Mammary epithelial cell (primary cell): ENCODE data around the gene SPAG4.

ENCODE experiments used
- EZH2 ChIP-seq: IDR thresholded peaks from 2 replicates; pipeline ENCODE4 v1.6.1; 2012; ENCODE audit warnings: low read length, inconsistent platforms, borderline replicate concordance
- TF ChIP-seq, protein P1 (sequence below), 2 donors: IDR thresholded peaks in 1 of 2; conservative IDR thresholded peaks in 1 of 2; 2 replicates each; pipeline ENCODE4 v1.5.1; 2011 to 2012; ENCODE audit warnings: inconsistent platforms in 2 of 2, low read length in 2 of 2, mild to moderate bottlenecking in 2 of 2, control low read depth in 1 of 2, low read depth in 1 of 2; ENCODE audit not compliant: insufficient read depth in 1 of 2; ENCODE audit errors: extremely low read depth in 1 of 2

DNA sequence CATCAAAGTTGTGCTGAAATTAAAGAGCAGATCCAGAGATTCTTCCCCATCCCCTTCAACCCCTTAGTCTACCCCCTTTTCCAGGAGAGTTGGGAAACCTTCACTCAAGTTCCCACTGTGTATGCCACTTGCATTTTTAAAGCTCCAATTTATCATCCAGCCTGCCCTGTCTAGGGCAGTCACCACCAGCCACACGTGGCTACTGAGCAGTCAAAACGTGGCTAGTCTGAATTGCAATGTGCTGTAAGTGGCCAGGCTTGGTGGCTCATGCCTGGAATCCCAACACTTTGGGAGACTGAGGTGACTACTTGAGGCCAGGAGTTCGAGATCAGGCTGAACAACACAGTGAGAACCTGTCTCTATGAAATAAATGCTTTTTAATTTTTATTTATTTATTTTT, 38.8 kb upstream of the SPAG4 start:
- TF ChIP-seq, protein P1, sequence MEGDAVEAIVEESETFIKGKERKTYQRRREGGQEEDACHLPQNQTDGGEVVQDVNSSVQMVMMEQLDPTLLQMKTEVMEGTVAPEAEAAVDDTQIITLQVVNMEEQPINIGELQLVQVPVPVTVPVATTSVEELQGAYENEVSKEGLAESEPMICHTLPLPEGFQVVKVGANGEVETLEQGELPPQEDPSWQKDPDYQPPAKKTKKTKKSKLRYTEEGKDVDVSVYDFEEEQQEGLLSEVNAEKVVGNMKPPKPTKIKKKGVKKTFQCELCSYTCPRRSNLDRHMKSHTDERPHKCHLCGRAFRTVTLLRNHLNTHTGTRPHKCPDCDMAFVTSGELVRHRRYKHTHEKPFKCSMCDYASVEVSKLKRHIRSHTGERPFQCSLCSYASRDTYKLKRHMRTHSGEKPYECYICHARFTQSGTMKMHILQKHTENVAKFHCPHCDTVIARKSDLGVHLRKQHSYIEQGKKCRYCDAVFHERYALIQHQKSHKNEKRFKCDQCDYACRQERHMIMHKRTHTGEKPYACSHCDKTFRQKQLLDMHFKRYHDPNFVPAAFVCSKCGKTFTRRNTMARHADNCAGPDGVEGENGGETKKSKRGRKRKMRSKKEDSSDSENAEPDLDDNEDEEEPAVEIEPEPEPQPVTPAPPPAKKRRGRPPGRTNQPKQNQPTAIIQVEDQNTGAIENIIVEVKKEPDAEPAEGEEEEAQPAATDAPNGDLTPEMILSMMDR (conservative IDR thresholded peaks at IDR 0.05 in 1 of 2, IDR thresholded peaks at IDR 0.05 in 1 of 2; ENCODE audit: extremely low read depth in 1 of 2, insufficient read depth in 1 of 2, low read depth in 1 of 2, low read length in 2 of 2): no peak
- no peak for TF ChIP-seq EZH2
